ENCODE results near the gene FOXN3. TPM values are rescaled to one million over a fixed set of nuclear protein-coding genes. Genes with fewer than 3 reads are reported as not detected.

The FOXN3 gene
- 36.7 and 41.4 TPM in 2 replicates for total RNA-seq
- long read RNA-seq, partial matches to known transcripts = 0 of 16 reads
- long read RNA-seq, other reads (novel, unspliced or antisense) = 15 of 16 reads

DNA sequence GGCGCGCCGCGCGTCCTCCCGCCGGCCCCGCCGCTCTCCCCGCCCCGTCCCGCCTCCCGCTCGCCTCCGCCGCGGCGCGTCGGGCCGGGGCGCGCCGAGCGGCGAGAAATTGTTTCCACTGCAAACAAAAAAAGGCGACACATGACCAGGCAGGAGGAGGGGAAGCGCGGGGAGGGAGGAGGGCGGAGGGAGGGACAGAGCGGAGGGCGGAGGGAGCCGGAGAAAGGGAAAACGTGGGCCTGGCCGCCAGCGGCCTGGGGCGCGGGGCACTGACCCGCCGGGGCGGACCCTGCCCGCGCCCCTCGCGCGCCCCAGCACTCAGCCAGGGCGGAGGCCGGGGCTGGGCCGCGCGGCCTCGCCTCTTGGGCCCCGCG, at the start of gene FOXN3:
Gene FOXN3, minus strand, starts transcription at position 143 of the 374 bp plus-strand sequence. CDS start 4,757 bp downstream, outside the sequence.
- Mint-ChIP-seq H3K27ac (ENCODE audit: unreplicated experiment) (peak within 1 kb of the TSS; percentile 57), H3K36me3 (ENCODE audit: low read depth) (peaks cover 4% of the 10 kb centered on the region), H3K27me3 (ENCODE audit: low read depth) (peaks cover 4% of the 10 kb centered on the region), H3K9me3 (no peaks in the 10 kb centered on the region), H3K4me3 (peak within 1 kb of the TSS; percentile 98), H3K4me1 (peaks cover 21% of the 10 kb centered on the region)
- TF ChIP-seq, protein P1, sequence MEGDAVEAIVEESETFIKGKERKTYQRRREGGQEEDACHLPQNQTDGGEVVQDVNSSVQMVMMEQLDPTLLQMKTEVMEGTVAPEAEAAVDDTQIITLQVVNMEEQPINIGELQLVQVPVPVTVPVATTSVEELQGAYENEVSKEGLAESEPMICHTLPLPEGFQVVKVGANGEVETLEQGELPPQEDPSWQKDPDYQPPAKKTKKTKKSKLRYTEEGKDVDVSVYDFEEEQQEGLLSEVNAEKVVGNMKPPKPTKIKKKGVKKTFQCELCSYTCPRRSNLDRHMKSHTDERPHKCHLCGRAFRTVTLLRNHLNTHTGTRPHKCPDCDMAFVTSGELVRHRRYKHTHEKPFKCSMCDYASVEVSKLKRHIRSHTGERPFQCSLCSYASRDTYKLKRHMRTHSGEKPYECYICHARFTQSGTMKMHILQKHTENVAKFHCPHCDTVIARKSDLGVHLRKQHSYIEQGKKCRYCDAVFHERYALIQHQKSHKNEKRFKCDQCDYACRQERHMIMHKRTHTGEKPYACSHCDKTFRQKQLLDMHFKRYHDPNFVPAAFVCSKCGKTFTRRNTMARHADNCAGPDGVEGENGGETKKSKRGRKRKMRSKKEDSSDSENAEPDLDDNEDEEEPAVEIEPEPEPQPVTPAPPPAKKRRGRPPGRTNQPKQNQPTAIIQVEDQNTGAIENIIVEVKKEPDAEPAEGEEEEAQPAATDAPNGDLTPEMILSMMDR (conservative IDR thresholded peaks at IDR 0.05) = no peak
- DNase-seq (ENCODE audit: low read depth, low spot score) = peak; percentile 71

DNA sequence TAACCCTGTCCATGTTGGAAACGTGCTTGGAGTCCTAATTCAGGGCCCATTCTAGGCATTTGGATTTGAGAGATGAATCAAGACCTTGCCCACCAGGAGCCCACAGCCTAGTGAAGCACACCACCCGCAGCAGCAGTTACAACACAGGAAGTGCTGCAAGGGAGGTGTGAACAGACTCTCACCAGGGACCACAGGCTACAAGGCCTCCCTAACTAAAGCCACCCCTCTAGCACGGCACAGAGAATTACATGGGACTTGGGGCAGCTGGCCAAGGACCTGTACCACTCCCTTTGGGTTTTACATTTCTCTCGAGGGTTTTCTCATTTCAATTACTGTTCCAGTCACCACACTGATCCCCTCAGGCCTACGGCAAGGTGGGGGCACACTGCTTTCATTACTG, 49.5 kb upstream of the FOXN3 start:
- no peak for DNase-seq (ENCODE audit: low read depth, low spot score)
- Mint-ChIP-seq H3K4me1 (no peaks in the 10 kb centered on the region), H3K27me3 (ENCODE audit: low read depth) (no peaks in the 10 kb centered on the region), H3K4me3 (no peak overlapping the region), H3K27ac (ENCODE audit: unreplicated experiment) (no peak overlapping the region), H3K36me3 (ENCODE audit: low read depth) (no peaks in the 10 kb centered on the region), H3K9me3 (no peaks in the 10 kb centered on the region)
- TF ChIP-seq, protein P1 (conservative IDR thresholded peaks at IDR 0.05) = no peak

DNA sequence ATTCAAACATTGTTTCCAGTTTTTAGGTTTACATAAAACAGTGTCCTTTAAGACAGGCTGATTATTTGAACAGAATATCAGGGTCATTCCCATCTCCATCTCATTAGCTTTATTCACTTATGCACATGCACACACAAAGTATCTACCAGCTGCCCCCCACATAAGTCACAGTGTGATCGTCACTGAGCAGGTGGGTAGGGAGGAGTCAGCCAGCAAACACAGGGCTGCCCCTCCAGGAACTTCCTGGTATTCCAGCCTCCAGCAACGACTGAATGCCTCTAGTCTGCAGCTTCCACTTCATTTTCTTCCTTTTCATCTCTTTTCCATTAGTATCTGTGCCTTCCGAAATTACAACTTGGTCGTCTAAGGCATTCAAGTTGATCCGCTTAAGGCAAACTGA, 48.8 kb upstream of the FOXN3 start:
- DNase-seq (ENCODE audit: low read depth, low spot score) = no peak
- H3K36me3 Mint-ChIP-seq (ENCODE audit: low read depth) = no peaks in the 10 kb centered on the region
- H3K27ac Mint-ChIP-seq (ENCODE audit: unreplicated experiment) = no peak overlapping the region
- TF ChIP-seq, protein P1 (conservative IDR thresholded peaks at IDR 0.05) = no peak
- no peak overlapping the region for H3K4me3 Mint-ChIP-seq
- no peaks in the 10 kb centered on the region for H3K4me1 Mint-ChIP-seq
- no peaks in the 10 kb centered on the region for H3K9me3 Mint-ChIP-seq
- H3K27me3 Mint-ChIP-seq (ENCODE audit: low read depth) = no peaks in the 10 kb centered on the region

- Mint-ChIP-seq H3K27me3 (ENCODE audit: low read depth) (no peaks in the 10 kb centered on the region), H3K36me3 (ENCODE audit: low read depth) (no peaks in the 10 kb centered on the region), H3K27ac (ENCODE audit: unreplicated experiment) (no peak overlapping the region), H3K4me1 (no peaks in the 10 kb centered on the region), H3K4me3 (no peak overlapping the region), H3K9me3 (no peaks in the 10 kb centered on the region)
- TF ChIP-seq, protein P1 (conservative IDR thresholded peaks at IDR 0.05) = no peak
- no peak for DNase-seq (ENCODE audit: low read depth, low spot score)
Measured at GRCh38 chr14:89461256-89461655, 44.2 kb upstream of the FOXN3 start.

GRCh38 chr14:89458713-89459420, 41.8 kb upstream of the FOXN3 start:
- Mint-ChIP-seq H3K27ac (ENCODE audit: unreplicated experiment) (no peak overlapping the region), H3K4me3 (no peak overlapping the region), H3K9me3 (no peaks in the 10 kb centered on the region), H3K27me3 (ENCODE audit: low read depth) (no peaks in the 10 kb centered on the region), H3K4me1 (no peaks in the 10 kb centered on the region), H3K36me3 (ENCODE audit: low read depth) (no peaks in the 10 kb centered on the region)
- TF ChIP-seq, protein P1 (conservative IDR thresholded peaks at IDR 0.05) = no peak
- no peak for DNase-seq (ENCODE audit: low read depth, low spot score)

All from neural crest cell (in vitro differentiated cells).